Measurements from ENCODE around the gene SENP7. TPM values are rescaled to one million over a fixed set of nuclear protein-coding genes. Genes with fewer than 3 reads are reported as not detected.
"Not testable (repeated sequence)": the region's sequence is repeated elsewhere in the genome, so short reads cannot be mapped to it uniquely, and the experiment has no call there.

SENP7 gene
- total RNA-seq, 1 donor from 2014 or later, result 16.5 TPM

DNA sequence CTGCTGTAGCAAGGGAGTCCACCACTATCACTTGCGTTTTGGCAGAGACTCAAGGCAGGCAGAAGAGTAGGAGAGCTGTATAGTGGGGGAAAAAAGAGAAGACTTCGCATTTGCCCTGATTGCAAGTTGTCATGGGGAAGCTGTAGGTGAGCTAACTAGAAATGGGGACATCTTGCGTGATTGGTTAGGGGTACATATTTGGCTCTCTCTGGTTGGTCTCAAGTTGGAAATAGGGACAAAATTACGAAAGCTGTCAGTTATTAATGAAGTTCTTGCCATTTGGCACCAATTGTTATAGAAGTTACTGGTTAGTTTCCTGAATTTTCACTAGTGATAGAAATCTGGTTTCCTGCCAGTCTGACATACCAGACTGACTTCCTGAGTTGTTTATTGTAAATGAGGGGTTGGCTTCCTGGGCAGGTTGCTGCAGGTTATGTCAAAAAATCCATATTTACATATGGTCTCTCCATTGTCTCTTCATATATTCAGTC lies 8.2 kb upstream of the SENP7 start:
- no peak for DNase-seq (ENCODE audit: low spot score)

GRCh38 chr3:101519685-101520365 lies 6.8 kb upstream of the SENP7 start:
- DNase-seq (ENCODE audit: low spot score), result peak; percentile 20

GRCh38 chr3:101518421-101518871 lies 5.4 kb upstream of the SENP7 start:
- DNase-seq (ENCODE audit: low spot score), result no peak

GRCh38 chr3:101513419-101513986 lies 491 bp upstream of the SENP7 start:
- no peak for DNase-seq (ENCODE audit: low spot score)

DNA sequence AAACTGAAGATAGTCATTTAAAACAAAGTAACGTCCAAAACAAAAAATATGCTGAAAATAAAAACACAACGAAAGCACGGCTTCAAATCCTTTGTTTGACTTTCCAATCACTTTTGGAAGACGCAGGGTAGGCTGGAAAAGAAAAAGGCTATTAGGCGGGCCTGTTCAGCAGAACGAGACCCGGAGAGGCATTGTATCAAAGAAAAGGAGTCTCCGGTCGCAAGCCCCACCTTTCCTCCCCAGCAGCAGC lies 691 bp downstream of the SENP7 start:
- DNase-seq (ENCODE audit: low spot score), result no peak

DNA sequence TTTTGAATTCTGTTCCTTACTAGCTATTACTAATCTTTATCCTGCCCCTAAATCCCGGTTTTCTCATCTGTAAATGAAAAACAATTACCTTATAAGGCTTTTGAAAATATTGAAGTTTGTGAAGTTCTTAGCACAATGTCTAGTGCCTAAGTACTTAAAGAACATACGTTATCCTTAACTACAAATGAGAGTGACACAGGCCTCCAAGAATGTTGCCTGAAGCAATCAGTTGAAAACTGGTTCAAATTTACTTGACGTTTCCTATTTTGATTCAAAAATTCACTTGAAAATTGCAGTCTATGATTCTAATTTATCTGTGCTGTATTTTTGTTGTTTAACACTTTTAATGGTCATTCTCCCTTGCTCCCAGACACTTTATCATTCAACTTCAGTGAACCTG lies 3.2 kb downstream of the SENP7 start:
- DNase-seq (ENCODE audit: low spot score), result no peak

GRCh38 chr3:101509281-101509680 lies 3.7 kb downstream of the SENP7 start:
- DNase-seq (ENCODE audit: low spot score), result no peak

- no peak for DNase-seq (ENCODE audit: low spot score)
Measured at GRCh38 chr3:101501783-101502182, 11.2 kb downstream of the SENP7 start.

DNA sequence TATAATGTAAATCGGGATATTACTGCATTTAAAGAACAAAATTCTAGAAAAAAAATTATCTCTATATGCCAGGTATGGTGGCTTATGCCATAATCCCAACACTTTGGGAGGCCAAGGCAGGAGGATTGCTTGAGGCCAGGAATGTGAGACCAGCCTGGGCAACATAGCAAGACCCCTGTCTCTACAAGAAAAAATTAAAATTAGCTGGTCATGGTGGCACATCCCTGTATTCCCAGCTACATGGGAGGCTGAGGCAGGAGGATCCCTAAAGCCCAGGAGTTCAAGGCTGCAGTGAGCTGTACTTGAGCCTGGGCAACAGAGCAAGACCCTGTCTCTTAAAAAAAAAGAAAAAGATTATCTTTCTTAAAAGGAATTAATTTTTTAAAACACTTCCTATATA lies 12.8 kb downstream of the SENP7 start:
- no peak for DNase-seq (ENCODE audit: low spot score)

GRCh38 chr3:101497803-101498202 lies 15.2 kb downstream of the SENP7 start:
- no peak for DNase-seq (ENCODE audit: low spot score)

DNA sequence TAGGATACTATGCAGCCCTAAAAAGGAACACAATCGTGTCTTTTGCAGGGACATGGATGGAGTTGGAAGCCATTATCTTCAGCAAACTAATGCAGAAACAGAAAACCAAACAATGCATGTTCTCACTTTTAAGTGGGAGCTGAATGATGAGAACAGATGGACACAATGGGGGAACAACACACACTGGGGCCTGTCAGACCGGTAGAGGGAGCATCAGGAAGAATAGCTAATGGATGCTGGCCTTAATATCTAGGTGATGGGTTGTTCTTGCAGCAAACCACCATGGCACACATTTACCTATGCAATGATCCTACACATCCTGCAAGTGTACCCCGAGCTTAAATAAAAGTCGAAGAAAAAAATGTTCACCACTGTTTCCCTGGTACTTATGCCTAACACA lies 17.5 kb downstream of the SENP7 start:
- no peak for DNase-seq (ENCODE audit: low spot score)

DNA sequence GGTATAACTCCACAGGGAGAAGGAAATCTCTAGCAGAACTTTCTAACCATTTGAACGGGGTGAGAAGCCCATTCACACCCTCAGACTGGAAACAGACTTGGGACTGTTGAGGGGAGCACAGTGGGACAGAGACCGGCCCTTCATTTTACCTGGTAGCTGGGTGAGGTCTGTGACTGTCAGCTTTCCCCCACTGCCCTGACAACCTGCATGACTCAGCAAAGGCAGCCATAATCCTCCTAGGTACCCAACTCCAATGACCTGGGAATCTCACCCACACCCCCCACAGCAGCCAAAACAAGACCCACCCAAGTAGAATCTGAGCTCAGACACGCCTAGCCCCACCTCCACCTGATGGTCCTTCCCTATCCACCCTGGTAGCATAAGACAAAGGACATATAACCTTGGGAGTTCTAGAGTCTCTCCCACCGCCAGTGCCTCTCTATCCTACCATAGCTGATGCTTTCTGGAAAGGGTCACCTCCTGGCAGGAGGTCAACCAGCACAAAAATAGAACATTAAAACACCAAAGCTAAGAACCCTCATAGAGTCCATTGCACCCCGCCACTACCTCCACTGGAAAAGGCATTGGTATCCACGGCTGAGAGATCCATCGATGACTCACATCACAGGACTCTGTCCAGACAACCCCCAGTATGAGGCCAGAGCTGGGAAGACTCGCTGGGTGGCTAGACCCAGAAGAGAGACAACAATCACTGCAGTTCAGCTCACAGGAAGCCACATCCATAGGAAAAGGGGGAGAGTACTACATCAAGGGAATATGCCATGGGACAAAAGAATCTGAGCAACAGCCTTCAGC lies 28.0 kb downstream of the SENP7 start:
- no peak for DNase-seq (ENCODE audit: low spot score)

GRCh38 chr3:101478980-101479379 lies 34.0 kb downstream of the SENP7 start:
- no peak for DNase-seq (ENCODE audit: low spot score)

DNA sequence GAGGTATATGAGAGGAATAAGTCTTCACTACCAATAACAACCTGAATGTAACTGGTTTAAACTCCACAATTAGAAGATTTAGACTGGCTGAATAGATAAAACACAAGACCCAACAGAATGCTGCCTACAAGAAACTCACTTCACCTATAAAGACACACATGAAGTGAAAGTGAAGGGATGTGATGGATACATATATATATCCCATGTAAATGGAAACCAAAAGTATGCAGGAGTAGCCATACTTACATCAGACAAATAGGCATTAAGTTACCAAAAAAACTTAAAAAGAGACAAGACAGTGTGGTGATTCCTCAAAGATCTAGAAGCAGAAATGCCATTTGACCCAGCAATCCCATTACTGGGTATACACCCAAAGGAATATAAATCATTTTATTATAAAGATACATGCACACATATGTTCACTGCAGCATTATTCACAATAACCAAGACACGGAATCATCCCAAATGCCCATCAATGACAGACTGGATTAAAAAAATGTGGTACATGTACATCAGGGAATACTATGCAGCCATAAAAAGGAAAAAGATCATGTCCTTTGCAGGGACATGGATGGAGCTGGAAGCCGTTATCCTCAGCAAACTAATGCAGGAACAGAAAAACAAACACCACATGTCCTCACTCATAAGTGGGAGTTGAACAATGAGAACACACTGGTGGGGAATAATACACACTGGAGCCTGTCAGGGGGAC lies 38.0 kb downstream of the SENP7 start:
- DNase-seq (ENCODE audit: low spot score), result not testable (repeated sequence)

- not testable (repeated sequence) for DNase-seq (ENCODE audit: low spot score)
Measured at GRCh38 chr3:101468676-101469075, 44.3 kb downstream of the SENP7 start.

DNA sequence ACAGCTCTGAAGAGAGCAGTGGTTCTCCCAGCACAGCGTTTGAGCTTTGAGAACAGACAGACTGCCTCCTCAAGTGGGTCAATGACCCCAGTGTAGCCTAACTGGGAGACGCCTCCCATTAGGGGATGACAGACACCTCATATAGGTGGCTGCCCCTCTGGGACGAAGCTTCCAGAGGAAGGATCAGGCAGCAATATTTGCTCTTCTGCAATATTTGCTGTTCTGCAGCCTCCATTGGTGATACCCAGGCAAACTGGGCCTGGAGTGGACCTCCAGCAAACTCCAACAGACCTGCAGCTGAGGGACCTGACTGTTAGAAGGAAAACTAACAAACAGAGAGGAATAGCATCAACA lies 45.7 kb downstream of the SENP7 start:
- not testable (repeated sequence) for DNase-seq (ENCODE audit: low spot score)

DNA sequence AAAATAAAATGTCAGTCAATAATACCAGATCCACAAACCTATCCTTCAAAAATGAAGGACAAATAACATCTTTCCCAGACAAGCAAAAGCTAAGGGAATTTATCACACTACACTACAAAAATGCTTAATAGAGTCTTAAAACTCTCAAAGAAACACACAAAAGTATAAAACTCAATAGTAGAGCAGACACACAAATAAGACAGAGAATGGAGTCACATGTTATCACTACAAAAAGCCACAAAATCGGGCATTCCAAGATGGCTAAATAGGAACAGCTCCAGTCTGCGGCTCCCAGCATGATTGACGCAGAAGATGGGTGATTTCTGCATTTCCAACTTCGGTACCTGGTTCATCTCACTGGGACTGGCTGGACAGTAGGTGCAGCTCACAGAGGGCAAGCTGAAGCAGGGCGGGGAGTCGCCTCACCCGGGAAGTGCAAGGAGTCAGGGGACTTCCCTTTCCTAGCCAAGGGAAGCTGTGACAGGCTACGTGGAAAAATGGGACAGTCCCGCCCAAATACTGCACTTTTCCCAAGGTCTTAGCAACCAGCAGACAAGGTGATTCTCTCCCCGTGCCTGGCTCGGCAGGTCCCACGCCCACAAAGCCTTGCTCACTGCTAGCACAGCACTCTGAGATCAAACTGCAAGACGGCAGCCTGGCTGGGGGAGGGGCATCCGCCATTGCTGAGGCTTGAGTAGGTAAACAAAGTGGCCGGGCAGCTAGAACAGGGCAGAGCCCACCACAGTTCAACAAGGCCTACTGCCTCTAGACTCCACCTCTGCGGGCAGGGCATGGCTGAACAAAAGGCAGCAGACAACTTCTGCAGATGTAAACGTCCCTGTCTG lies 46.3 kb downstream of the SENP7 start:
- peak; percentile 42 for DNase-seq (ENCODE audit: low spot score)

- DNase-seq (ENCODE audit: low spot score), result no peak
Measured at GRCh38 chr3:101464235-101464634, 48.8 kb downstream of the SENP7 start.

DNA sequence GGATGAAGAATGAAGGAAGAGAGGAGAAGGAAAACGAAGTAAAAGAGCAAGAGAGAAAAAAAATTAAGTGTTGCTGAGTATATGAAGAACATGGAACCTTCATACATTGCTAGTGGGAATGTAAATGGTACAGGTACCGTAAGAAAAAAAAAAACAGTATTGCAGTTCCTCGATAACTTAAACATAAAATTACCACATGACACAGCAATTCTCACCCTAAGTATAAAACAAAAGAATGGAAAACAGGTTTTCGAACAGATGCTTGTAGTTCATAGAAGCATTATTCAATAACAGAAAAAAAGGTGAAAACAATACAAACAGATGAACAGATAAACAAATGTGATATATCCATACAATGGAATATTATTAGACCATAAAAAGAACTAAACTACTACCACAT lies 51.6 kb downstream of the SENP7 start:
- DNase-seq (ENCODE audit: low spot score), result no peak

GRCh38 chr3:101458387-101458786 lies 54.6 kb downstream of the SENP7 start:
- DNase-seq (ENCODE audit: low spot score), result no peak

- DNase-seq (ENCODE audit: low spot score), result no peak
Measured at GRCh38 chr3:101454629-101455028, 58.4 kb downstream of the SENP7 start.

DNA sequence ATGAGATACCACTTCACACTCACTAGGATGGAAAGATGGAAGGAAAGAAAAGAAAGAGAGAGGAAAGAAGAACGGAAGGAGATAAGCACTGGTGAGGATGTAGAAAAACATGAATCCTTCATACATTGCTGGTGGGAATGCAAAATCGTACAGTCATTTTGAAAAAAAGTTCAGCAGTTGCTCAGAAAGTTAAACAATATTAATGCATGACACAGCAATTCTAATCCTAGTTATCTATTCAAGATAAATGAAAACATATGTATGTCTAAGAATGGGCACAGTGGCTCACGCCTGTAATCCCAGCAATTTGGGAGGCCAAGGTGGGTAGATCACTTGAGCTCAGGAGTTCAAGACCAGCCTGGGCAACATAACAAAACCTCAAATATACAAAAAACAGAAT lies 59.1 kb downstream of the SENP7 start:
- DNase-seq (ENCODE audit: low spot score), result no peak

All from mucosa of gallbladder (tissue), 1 donor.